CD4-positive, alpha-beta T cell treated with Interleukin-12 subunit alpha and Interleukin-12 subunit beta, for 1 hour (primary cell): ENCODE data around the gene PHF21B.

Source experiments
- DNase-seq: peaks from one replicate; pipeline ENCODE4 v3.0.0-alpha.2; 2020

The PHF21B gene

GRCh38 chr22:44834065-44834464 is 175.7 kb downstream of the PHF21B start:
- DNase-seq = no peak

GRCh38 chr22:44831885-44832284 is 177.9 kb downstream of the PHF21B start:
- no peak for DNase-seq
